GM12878 (cell line): ENCODE data around the gene KIF14. TPM values are rescaled to one million over a fixed set of nuclear protein-coding genes. Genes with fewer than 3 reads are reported as not detected.

ENCODE experiments used
- BCLAF1 ChIP-seq: fragments of 450-650 bp; IDR thresholded peaks from 2 replicates; pipeline ENCODE4 v1.6.1; 2017; ENCODE audit warnings: antibody characterized with exemption, mild to moderate bottlenecking, moderate library complexity
- CUX1 ChIP-seq: IDR thresholded peaks from 2 replicates; pipeline ENCODE4 v1.6.1; 2012; ENCODE audit warnings: improper control_type of control experiment, low read depth, low read length; ENCODE audit not compliant: insufficient replicate concordance
- ETV6 ChIP-seq, 2 experiments: fragments of 450-650 bp in 1 of 2; IDR thresholded peaks in 1 of 2; conservative IDR thresholded peaks in 1 of 2; 2 replicates each; pipeline ENCODE4 v1.6.1; 2014; ENCODE audit warnings: antibody characterized with exemption in 1 of 2, borderline replicate concordance in 1 of 2, low read depth in 1 of 2, mild to moderate bottlenecking in 1 of 2, moderate library complexity in 1 of 2
- IRF5 ChIP-seq: fragments of 450-650 bp; IDR thresholded peaks from 2 replicates; pipeline ENCODE4 v1.6.1; 2017; ENCODE audit warnings: borderline replicate concordance
- MAX ChIP-seq: IDR thresholded peaks from 2 replicates; pipeline ENCODE4 v1.6.1; 2012; ENCODE audit warnings: low read depth, low read length, improper control_type of control experiment
- USF2 ChIP-seq: IDR thresholded peaks from 2 replicates; pipeline ENCODE4 v1.6.1; 2011; ENCODE audit warnings: low read depth, low read length, improper control_type of control experiment, borderline replicate concordance
- ZBTB4 ChIP-seq: fragments of 450-650 bp; formaldehyde crosslinking; IDR thresholded peaks from 2 replicates; pipeline ENCODE4 v1.4.0; 2022; ENCODE audit warnings: mild to moderate bottlenecking, moderate library complexity
- ZNF207 ChIP-seq: fragments of 450-650 bp; IDR thresholded peaks from 2 replicates; pipeline ENCODE4 v1.6.1; 2014; ENCODE audit warnings: antibody characterized with exemption, mild to moderate bottlenecking, borderline replicate concordance
- polyA plus RNA-seq, 11 experiments: library from polyadenylated mRNA; depleted of rRNA in 4 of 11; unstranded in 6 of 11; stranded (reverse) in 5 of 11; fragments of >200 nt; fragmentation: Nextera tagmentation in 4 of 11; fragmentation: Illumina TruSeq in 1 of 11; extraction: Ambion mirVana in 4 of 11; extraction: Trizol in 1 of 11; gene quantifications; 1 replicate in 1 of 11; 2 replicates in 10 of 11; pipeline versions ENCODE4 v1.2.1 to v1.2.3, GENCODE V29; 2011 to 2016; ENCODE audit warnings: inconsistent platforms in 2 of 11, missing spikeins in 2 of 11, low read depth in 1 of 11
- total RNA-seq, 4 experiments: library from RNA; depleted of rRNA in 3 of 4; stranded (reverse); fragments of >200 nt in 3 of 4; fragmentation: Illumina TruSeq in 1 of 4; extraction: Trizol in 1 of 4; gene quantifications; 2 replicates each; pipeline versions ENCODE4 v1.2.1 to v1.2.3, GENCODE V29; 2013 to 2021

The KIF14 gene
- total and polyA plus RNA-seq, 10 of the 15 experiments (the other 5 are each of a cell fraction or from before 2014, with no cell fraction given), result 6.8 to 25.5 (median 14.4) TPM

- TF ChIP-seq ZBTB4 (no peak), MAX (no peak), IRF5 (no peak), ETV6 (conservative IDR thresholded peaks at IDR 0.05 in 1 of 2, IDR thresholded peaks at IDR 0.05 in 1 of 2; ENCODE audit: borderline replicate concordance in 1 of 2, low read depth in 1 of 2) (peak in 1 of 2 experiments; percentile 90; a peak in 1 of 4 replicates), ZNF207 (no peak), CUX1 (no peak), BCLAF1 (no peak), USF2 (no peak)
Measured at GRCh38 chr1:200653022-200653462, 32.5 kb upstream of the KIF14 start (continued).
